ENCODE results near the gene CASP7.

- no peak for TF ChIP-seq POLR2A (IDR thresholded peaks at IDR 0.05)
- TF ChIP-seq CTCF (IDR thresholded peaks at IDR 0.05): no peak
These were observed 82.4 kb downstream of the CASP7 start for GRCh38 chr10:113762083-113762482.
